ENCODE results near the gene C1QB. TPM values are rescaled to one million over a fixed set of nuclear protein-coding genes. Genes with fewer than 3 reads are reported as not detected.

Gene C1QB
- total and polyA plus RNA-seq, 10 donors, result 225 to 3,817 (median 1,581) TPM

DNA sequence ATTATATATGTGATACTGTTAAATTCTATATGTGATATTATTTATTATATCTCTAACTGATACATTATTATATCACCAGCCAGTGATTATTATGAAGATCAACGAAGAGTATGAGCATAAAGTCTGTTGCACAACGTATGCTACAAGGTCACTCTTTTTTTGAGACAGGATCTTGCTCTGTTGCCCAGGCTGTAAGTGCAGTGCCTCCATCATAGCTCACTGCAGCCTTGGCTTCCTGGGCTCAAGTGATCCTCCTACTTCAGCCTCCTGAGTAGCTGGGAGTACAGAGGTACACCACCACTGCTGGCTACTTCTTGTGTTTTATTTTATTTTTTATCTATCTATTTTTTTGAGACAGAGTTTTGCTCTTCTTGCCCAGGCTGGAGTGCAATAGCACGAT, 43.6 kb downstream of the C1QB start:
- 77 to 91% (median 83%) methylated on average over 3 of the region's 3 CpGs for WGBS, 5 donors
- no peaks in the 10 kb centered on the region for H3K36me3 ChIP-seq
- H3K4me1 ChIP-seq, result no peaks in the 10 kb centered on the region
- DNase-seq, result no peak
- no peak for TF ChIP-seq POLR2A (IDR thresholded peaks at IDR 0.05)
- TF ChIP-seq POLR2AphosphoS5 (IDR thresholded peaks at IDR 0.05), result no peak
- TF ChIP-seq, protein P1, sequence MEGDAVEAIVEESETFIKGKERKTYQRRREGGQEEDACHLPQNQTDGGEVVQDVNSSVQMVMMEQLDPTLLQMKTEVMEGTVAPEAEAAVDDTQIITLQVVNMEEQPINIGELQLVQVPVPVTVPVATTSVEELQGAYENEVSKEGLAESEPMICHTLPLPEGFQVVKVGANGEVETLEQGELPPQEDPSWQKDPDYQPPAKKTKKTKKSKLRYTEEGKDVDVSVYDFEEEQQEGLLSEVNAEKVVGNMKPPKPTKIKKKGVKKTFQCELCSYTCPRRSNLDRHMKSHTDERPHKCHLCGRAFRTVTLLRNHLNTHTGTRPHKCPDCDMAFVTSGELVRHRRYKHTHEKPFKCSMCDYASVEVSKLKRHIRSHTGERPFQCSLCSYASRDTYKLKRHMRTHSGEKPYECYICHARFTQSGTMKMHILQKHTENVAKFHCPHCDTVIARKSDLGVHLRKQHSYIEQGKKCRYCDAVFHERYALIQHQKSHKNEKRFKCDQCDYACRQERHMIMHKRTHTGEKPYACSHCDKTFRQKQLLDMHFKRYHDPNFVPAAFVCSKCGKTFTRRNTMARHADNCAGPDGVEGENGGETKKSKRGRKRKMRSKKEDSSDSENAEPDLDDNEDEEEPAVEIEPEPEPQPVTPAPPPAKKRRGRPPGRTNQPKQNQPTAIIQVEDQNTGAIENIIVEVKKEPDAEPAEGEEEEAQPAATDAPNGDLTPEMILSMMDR (IDR thresholded peaks at IDR 0.05 in 8 of 11, conservative IDR thresholded peaks at IDR 0.05 in 3 of 11), result no peak
- H3K27ac ChIP-seq, result no peak overlapping the region
- H3K4me3 ChIP-seq, result no peak overlapping the region
- no peaks in the 10 kb centered on the region for H3K27me3 ChIP-seq (replicated peaks in 1 of 7)
- no peaks in the 10 kb centered on the region for H3K9me3 ChIP-seq
- intact Hi-C loops (cut with DNase I; ENCODE audit: low total_unique reads), result no loop called here

DNA sequence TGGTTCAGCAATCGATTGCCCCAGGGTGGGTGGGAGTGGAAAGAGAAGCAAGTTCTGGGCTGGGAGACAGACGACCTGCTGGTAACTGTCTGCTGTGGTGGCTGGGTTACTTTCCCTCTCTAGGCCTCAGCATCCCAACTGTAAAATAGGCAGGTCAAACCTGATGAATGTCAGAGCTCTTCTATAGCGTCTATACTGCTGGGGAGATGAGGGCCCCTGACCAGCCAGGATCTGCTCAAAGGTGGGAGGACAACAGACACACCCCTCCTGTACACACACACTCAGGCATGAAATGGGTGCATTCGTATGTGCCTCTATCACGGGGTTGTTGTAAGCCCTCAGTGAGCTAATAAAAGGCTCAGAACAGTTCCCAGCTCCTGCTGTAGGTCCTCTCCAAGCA, 44.9 kb downstream of the C1QB start:
- Histone ChIP-seq H3K36me3 (no peaks in the 10 kb centered on the region), H3K27ac (no peak overlapping the region), H3K4me3 (no peak overlapping the region), H3K4me1 (peaks cover 0 to 7% (median 3%) of the 10 kb centered on the region in 6 donors), H3K27me3 (replicated peaks in 1 of 7) (no peaks in the 10 kb centered on the region), H3K9me3 (no peaks in the 10 kb centered on the region)
- intact Hi-C loops (cut with DNase I; ENCODE audit: low total_unique reads), result no loop called here
- no peak for DNase-seq
- TF ChIP-seq POLR2A (IDR thresholded peaks at IDR 0.05) (no peak), POLR2AphosphoS5 (IDR thresholded peaks at IDR 0.05) (no peak)
- TF ChIP-seq, protein P1 (IDR thresholded peaks at IDR 0.05 in 8 of 11, conservative IDR thresholded peaks at IDR 0.05 in 3 of 11), result no peak
- 64 to 85% (median 79%) methylated on average over 4 to 5 of the region's 5 CpGs for WGBS, 5 donors

DNA sequence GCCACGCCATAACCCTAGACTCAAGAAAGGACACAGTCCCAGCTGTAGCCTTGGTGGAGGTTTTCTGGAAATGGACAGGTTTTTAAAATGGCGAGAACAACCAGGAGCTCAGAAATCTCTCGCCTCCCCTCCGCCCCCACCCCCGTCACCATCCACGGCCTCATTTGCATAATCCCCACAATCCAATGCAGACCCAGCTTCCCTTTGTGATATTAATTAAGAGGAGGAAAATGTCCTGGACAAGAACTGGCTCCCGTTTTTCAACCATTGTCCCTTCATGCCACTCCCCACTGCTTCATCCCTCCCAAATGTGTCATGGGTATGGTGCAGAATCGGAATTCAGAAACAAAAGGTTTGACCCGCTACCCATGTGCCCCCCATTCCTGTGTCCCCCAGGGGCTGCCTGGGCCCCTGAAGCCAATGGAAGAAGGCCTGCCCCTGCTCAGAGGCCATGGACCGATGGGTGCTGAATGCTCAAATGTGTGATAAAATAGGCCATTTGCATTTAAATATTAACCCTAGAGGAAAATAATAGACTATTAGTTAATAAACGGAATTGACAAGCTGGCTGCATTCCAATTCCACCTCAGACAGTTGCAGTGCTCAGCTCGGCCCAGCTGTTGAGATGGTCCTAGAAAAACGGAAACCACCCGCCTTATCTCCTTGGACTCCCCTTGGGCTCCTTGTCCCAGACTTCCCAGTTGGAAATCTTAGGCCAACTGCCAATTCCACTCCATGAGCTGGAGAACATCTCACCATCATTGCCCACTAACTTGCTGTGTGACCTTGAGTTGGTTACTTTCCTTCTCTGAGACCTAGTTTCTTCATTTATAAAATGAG, 46.9 kb downstream of the C1QB start:
- DNase-seq, result no peak
- no peaks in the 10 kb centered on the region for H3K36me3 ChIP-seq
- H3K4me1 ChIP-seq, result peaks cover 0 to 14% (median 7%) of the 10 kb centered on the region in 6 donors
- intact Hi-C loops (cut with DNase I; ENCODE audit: low total_unique reads), result loop anchor here (10.0 kb wide), 2 partner anchors 185 to 235 kb away; no protein-coding TSS in a partner anchor
- H3K27ac ChIP-seq, result no peak overlapping the region
- WGBS, 5 donors, result 76 to 84% (median 78%) methylated on average over 14 of the region's 14 CpGs
- H3K27me3 ChIP-seq (replicated peaks in 1 of 7), result no peaks in the 10 kb centered on the region
- no peak overlapping the region for H3K4me3 ChIP-seq
- H3K9me3 ChIP-seq, result no peaks in the 10 kb centered on the region
- TF ChIP-seq POLR2AphosphoS5 (IDR thresholded peaks at IDR 0.05) (no peak), POLR2A (IDR thresholded peaks at IDR 0.05) (no peak)
- TF ChIP-seq, protein P1 (IDR thresholded peaks at IDR 0.05 in 8 of 11, conservative IDR thresholded peaks at IDR 0.05 in 3 of 11), result no peak

DNA sequence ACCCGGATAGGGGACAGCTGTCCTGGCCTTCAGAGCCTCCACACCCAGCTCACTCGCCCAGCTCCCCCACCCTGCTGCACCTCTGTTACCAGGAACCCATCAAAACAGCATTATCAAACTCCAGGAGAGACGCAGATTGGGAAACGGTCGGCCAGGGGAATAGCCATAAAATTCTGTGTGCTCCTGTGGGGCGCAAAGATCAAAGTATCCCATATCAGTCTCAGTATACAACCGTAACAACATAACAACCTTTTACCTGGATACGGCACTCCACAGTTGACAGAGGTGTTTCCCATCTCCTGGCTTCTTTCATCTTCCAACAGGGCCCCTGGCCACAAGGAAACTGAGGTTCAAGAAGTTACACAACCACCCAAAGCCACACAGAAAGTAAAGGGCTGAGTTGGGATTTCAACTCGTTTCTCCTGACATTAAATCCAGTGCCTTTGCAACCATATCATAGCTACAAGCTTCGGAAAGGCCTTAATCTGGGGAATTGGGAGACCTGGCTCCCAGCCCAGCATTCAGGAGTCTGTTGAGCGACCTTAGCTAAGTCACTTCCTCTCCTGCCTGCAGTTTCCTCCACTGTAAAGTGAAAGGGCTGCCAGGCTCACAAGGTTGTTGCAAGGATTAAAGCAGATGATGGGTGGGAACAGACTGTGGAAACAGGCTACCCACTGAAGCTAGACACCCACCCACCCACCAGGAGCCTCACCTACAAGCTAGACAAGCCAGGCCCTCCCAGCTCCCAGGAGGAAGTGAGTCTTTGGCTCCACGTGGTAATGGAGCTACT, 49.5 kb downstream of the C1QB start:
- H3K27ac ChIP-seq, result peak overlapping the region in 1 of 8 donors; percentile 42
- WGBS, 5 donors, result 52 to 67% (median 61%) methylated on average over 12 of the region's 12 CpGs
- intact Hi-C loops (cut with DNase I; ENCODE audit: low total_unique reads), result loop anchor here (10.0 kb wide), 2 partner anchors 182 to 232 kb away; no protein-coding TSS in a partner anchor

More for the DNA sequence above, 49.5 kb downstream of the C1QB start:
- peak; percentile 25 for DNase-seq
- Histone ChIP-seq H3K4me3 (no peak overlapping the region), H3K9me3 (no peaks in the 10 kb centered on the region), H3K4me1 (peaks cover 0 to 14% (median 7%) of the 10 kb centered on the region in 6 donors), H3K27me3 (replicated peaks in 1 of 7) (no peaks in the 10 kb centered on the region), H3K36me3 (no peaks in the 10 kb centered on the region)
- TF ChIP-seq POLR2AphosphoS5 (IDR thresholded peaks at IDR 0.05), result peak in 1 of 3 donors; percentile 46
- TF ChIP-seq POLR2A (IDR thresholded peaks at IDR 0.05), result no peak
